Right lobe of liver (tissue), 4 donors: Measurements from ENCODE around the gene SAMD5.

Experiments used
- POLR2A ChIP-seq: fragments of 450-650 bp; IDR thresholded peaks from one replicate; pipeline ENCODE4 v1.6.1; 2017; ENCODE audit warnings: antibody characterized with exemption, mild to moderate bottlenecking
- TF ChIP-seq, protein P1 (sequence below), 4 donors: fragments of 200-600 bp in 3 of 4; fragments of 450-650 bp in 1 of 4; IDR thresholded peaks; one replicate each; pipeline versions ENCODE4 v1.5.1 to v1.8.0; 2016 to 2022; ENCODE audit warnings: antibody characterized with exemption in 4 of 4, mild to moderate bottlenecking in 2 of 4
- donor health status: DM: no; HTN: no; CAD: no.
- donor health status: DM: no; HTN: no; CAD: no.
- donor health status: DM: no; HTN: yes; CAD: no.

DNA sequence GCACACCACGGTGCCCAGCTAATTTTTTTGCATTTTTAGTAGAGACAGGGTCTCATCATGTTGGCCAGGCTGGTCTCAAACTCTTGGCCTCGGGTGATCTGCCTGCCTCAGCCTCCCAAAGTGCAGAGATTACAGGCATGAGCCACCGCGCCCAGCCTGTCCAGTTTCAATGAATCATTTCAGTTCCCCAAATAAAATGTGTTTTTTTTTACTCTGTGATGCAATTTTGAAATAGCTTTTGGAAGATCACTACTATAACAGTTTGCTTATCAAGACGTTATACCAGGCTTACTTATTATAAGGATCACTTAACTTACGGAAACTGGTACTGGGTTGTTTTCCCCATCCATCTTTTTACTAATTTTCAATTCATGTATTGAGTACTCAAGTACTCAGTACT is 80.0 kb downstream of the SAMD5 start:
- TF ChIP-seq POLR2A: no peak
- TF ChIP-seq, protein P1, sequence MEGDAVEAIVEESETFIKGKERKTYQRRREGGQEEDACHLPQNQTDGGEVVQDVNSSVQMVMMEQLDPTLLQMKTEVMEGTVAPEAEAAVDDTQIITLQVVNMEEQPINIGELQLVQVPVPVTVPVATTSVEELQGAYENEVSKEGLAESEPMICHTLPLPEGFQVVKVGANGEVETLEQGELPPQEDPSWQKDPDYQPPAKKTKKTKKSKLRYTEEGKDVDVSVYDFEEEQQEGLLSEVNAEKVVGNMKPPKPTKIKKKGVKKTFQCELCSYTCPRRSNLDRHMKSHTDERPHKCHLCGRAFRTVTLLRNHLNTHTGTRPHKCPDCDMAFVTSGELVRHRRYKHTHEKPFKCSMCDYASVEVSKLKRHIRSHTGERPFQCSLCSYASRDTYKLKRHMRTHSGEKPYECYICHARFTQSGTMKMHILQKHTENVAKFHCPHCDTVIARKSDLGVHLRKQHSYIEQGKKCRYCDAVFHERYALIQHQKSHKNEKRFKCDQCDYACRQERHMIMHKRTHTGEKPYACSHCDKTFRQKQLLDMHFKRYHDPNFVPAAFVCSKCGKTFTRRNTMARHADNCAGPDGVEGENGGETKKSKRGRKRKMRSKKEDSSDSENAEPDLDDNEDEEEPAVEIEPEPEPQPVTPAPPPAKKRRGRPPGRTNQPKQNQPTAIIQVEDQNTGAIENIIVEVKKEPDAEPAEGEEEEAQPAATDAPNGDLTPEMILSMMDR (IDR thresholded peaks at IDR 0.05): no peak
